HG02970 (cell line): ENCODE data around the gene DQX1.

ENCODE experiments used
- ATAC-seq: cut with Tn5 transposase; IDR thresholded peaks from one replicate; pipeline ENCODE4 v1.9.1; 2021; ENCODE audit warnings: mild to moderate bottlenecking, moderate library complexity, moderate number of reproducible peaks; ENCODE audit not compliant: unreplicated experiment, low FRiP score

DQX1 gene

GRCh38 chr2:74534411-74534810 is 8.4 kb upstream of the DQX1 start:
- ATAC-seq = no peak

DNA sequence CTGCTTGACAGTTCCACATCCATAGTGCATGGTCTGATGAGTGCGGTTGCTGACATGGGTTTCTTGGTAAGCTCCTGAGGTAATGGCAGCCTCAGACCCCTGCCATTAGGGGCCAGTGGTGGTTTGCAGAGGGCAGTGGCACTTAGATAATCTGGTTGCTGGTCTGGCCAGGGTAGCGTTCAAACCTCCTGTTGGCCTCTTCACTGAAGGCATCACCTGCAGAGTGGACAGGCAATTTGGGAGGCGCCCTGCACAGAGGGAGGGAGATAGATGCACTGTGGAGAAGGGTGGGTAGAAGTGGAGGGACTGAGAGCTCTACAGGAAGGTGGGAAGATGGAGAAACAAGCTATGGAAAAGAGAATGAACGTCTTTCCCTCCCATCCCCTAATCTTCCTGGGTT is 7.4 kb upstream of the DQX1 start:
- no peak for ATAC-seq

DNA sequence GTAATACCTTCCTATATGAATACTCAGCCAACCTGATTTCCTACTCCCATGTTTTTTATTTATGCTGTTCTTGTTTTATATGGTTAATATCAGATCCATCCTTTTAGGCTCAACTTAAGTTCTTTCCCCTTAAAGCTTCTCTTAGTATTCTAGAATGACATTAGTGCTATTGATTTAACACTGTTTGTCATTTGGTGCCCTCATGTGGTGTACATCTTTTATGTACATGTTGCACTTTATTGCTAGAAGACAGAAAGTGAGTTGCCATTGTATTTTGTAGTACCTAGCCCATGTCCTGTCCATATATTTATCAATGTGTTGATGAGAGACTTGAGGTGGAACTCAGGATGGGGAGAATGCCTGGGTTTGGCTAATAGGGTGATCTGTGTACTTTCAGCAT is 6.2 kb upstream of the DQX1 start:
- ATAC-seq = no peak

DNA sequence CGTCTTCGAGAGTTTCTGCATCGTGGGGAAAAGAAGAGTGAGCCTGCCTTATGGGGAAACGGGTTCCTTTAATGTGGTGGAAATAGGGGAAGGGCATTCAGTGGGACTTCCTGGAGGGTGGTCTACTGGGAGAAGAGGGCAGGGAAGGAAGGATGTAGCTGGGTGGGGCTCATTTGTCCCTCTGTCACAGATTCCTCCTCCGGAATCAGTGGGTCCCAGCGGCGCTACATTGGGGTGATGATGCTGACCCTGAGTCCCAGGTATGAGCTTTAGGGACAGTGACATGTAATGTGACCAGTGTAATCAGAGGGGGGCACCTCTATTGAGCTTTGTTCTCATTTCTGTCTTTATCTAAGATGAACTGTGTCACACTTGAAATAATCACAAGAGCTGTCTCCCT is 5.6 kb upstream of the DQX1 start:
- ATAC-seq = no peak

- ATAC-seq = peak; percentile 27
Observed at GRCh38 chr2:74530239-74531187, 4.5 kb upstream of the DQX1 start.

DNA sequence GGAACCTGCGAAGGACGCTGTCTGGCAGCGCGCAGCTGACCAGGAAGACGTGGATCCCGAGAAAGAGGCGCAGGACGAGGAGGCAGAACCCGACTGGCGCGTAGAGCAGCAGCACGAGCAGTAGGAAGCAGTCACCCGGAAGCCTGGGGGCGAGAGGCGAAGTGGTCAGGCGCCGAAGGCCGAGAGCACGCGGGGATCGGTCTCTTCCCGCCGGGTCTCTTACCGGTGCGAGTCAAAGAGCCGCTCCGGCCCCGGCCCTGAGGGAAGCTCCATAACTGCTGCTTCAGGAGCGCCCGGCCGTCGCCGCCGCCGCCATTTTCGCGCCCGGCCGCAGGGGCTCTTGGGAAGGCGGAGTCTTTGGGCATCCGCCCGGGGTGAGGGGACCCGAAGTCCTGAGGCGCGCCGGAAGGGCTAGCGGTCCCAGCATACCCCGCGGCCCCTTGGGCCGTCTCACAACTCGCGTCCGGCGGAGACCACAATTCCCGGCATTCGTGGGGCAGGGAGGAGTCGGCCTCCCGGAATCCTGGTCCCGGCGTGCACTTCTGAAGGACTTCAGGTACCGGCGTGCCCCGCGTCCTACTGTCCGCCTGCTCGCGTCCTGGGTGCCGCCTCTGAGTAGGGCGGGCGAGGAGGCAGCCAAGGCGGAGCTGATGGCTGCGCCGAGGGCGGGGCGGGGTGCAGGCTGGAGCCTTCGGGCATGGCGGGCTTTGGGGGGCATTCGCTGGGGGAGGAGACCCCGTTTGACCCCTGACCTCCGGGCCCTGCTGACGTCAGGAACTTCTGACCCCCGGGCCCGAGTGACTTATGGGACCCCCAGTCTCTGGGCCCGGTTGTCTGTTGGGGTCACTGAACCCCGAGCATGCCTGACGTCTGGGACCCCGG is 3.6 kb upstream of the DQX1 start, which contains the start of the genes AUP1 and HTRA2:
AUP1 (minus strand) TSS at position 350 of the 882 bp plus-strand sequence; CDS start at position 273, 77 bp downstream.
HTRA2 (plus strand) TSS at position 577 of the 882 bp plus-strand sequence; CDS start at position 651, 74 bp downstream.
- peak; percentile 80 for ATAC-seq

DNA sequence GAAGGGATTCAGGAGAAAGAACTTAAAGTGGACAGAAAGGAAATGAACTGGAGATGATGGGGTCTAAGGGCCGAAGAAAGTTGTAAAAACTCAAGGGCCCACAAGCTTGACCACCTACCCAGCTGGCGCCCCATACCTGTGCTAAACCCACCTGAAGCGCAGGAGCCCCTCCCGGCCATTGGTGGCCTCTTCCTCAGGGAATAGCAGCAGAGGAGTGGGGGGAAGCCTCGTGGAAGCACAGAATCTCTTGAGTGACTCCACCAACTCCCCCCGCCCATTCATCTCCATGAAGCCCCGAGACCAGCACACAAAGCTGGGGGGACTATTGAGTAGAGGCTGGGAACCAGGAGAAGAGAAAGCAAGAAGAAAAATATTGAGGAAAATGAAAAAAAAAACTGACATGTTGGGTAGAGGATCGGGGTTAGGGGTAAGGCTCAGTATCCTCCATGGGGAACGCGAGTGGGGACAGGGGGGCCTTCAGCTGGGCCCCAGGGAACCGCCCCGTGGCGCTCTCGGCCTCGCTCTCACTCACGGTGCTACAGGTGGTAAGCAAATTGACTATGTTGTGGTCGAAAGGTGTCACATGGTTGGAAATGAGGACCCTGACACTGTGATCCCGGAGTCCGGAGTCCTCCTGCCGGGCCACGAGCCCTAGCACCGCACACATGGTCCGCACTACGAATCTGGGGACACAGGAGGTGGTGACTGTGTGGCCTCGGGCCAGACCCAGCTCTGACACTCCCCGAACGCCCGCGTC is 2.7 kb upstream of the DQX1 start:
- ATAC-seq = peak; percentile 4

- no peak for ATAC-seq
Observed at GRCh38 chr2:74527741-74528140, 1.7 kb upstream of the DQX1 start.

- ATAC-seq = no peak
Observed at GRCh38 chr2:74526649-74527230, 709 bp upstream of the DQX1 start.

DNA sequence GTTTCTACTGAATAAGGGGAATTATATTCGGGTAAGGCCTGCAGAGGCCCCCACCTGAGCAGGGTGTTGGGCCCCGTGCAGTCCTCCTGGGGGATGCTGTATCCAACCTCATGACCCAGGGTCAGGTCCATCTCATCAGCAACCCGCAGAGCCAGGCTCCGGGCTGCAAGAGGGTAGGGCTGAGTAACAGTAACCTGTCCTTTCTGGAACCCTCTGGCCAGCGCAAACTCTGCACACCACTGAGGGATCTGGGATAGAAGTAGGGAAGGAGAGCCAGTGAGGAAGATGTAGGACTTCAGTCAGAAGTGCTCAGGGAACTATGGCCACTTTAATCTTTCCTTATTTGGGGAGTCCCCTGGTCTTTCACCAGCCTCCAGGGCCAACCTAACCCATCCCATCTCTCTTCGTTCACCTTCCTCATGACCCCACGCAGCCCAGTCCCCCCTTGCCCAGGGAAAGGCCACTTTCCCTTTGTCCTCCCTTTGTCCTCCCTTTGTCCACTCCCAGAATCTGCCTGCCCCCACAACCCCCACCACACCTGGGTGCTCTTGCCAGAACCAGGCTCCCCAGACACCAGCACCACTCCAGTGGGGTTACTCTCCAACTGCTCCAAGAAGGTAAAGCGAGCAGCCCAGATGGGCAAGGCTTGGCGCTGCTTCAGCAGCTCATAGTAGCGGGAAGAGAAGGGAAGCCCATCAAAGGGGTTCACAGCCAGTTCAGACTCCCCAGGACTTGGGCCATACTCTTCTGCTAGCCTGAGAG is 895 bp downstream of the DQX1 start:
- no peak for ATAC-seq

GRCh38 chr2:74524005-74524404 is 2.0 kb downstream of the DQX1 start:
- ATAC-seq = no peak

- ATAC-seq = no peak
Observed at GRCh38 chr2:74522516-74522915, 3.5 kb downstream of the DQX1 start.

DNA sequence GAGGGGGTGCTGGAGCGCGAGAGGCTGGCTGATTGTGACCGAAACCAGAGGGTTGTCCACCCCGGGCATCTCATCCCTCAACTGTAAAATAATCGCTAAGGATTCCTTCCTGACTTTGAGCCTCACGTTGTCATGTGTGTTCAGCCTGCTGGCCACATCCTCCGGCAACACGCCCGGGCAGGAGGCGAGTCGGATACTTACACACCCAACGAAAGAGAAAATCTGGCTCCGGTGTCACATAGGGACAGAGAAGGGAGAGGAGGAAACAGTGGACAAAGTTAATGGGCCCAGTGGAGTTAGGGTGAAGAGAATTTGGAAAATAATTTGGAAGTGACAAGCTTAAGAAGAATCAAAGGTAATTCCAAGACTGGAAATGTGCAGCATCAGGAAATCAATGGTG is 9.4 kb downstream of the DQX1 start:
- no peak for ATAC-seq

GRCh38 chr2:74515981-74516633 is 9.9 kb downstream of the DQX1 start:
- ATAC-seq = no peak

DNA sequence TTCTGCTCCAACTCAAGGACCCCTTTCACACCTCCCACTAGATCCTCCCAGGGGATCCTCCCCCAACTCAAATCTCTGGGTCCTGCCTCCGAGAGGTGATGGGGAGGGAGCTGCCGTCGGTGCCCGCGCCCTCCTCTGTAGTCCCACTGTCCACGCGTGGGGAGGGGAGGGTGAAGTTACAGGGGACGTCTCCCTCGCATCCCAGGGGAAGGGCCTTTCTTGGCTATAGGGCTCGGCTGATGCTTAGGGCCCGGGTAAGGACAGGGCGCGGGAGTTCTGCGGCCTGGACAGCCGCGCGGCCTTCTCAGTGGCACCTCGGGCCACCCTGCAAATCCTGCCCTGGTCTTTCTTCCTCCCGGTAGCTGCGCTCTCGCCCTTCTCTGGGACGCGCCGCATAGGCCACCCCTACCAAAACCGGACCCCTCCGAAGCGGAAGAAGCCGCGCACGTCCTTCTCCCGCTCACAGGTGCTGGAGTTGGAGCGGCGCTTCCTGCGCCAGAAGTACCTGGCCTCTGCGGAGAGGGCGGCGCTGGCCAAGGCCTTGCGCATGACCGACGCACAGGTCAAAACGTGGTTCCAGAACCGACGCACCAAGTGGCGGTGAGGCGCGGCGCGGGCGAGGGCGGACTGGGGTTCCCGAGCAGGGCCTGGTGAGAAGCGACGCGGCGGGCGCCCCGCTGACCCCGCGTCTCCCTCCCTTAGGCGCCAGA is 10.6 kb downstream of the DQX1 start:
- no peak for ATAC-seq

- ATAC-seq = no peak
Observed at GRCh38 chr2:74514368-74515270, 11.4 kb downstream of the DQX1 start, which contains the start of gene TLX2. TLX2 (plus strand) TSS chr2:74514450; CDS start chr2:74514807, 357 bp downstream.
